ENCODE results near the gene ISOC2. TPM values are rescaled to one million over a fixed set of nuclear protein-coding genes. Genes with fewer than 3 reads are reported as not detected.
"Not testable (repeated sequence)": the region's sequence is repeated elsewhere in the genome, so short reads cannot be mapped to it uniquely, and the experiment has no call there.

ISOC2 gene
- total RNA-seq, 1 experiment from 2014 or later: 72.2 TPM

DNA sequence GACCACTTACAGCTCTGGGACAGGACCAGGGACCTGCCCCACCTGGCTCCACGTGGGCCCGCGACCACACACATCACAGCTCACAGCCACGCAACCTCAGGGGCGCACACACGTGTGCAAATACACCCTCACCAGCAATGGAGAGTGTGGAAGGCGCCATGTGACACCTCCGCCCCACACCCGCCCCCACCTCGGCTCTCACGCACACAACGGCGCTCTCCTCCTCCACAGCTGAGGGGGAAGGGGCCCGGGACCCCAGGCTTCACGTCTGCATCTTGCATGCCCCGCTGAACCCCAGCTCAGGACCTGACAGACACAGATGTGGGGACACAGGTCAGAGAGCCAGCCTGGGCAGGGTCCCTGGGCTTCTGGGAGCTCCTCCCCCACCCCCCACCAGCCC lies 12.0 kb downstream of the ISOC2 start:
- H3K56ac ChIP-seq (ENCODE audit: insufficient read length, low read depth, low read length): no peak overlapping the region
- no peak overlapping the region for H4K91ac ChIP-seq (ENCODE audit: insufficient read length, low read depth, low read length)
- H3K23me2 ChIP-seq (ENCODE audit: insufficient read length, low read depth, low read length, poor library complexity, severe bottlenecking): peaks cover 4% of the 10 kb centered on the region
- no peak overlapping the region for H3K23ac ChIP-seq (ENCODE audit: insufficient read length, low read depth, low read length)
- H4K5ac ChIP-seq (ENCODE audit: insufficient read length, low read depth, low read length): no peak overlapping the region
- H3K4me1 ChIP-seq (ENCODE audit: insufficient read depth, low read length): no peaks in the 10 kb centered on the region
- peaks cover 48% of the 10 kb centered on the region; the same call in 1 of the 2 replicates for H3K27me3 ChIP-seq (ENCODE audit: insufficient read depth, low read length)
- peaks cover 2 to 13% of the 10 kb centered on the region in 2 experiments; a peak in 2 of 4 replicates for H3K4me1 Mint-ChIP-seq
- no peak for DNase-seq
- no CpG with 5 or more reads among the region's 16 CpGs for WGBS (ENCODE audit: extremely low coverage, insufficient read length, low lambda C conversion rate)
- H3K4me2 ChIP-seq (ENCODE audit: insufficient read depth, insufficient read length, low read length): no peak overlapping the region
- peaks cover 0 to 5% (median 5%) of the 10 kb centered on the region in 3 experiments; a peak in 3 of 7 replicates for H3K36me3 Mint-ChIP-seq (ENCODE audit: insufficient read depth in 1 of 3, low read depth in 3 of 3)
- H2BK12ac ChIP-seq (ENCODE audit: insufficient read length, low read depth, low read length): no peak overlapping the region
- H3K4me3 Mint-ChIP-seq: no peak overlapping the region
- no peak overlapping the region for H2AK5ac ChIP-seq (ENCODE audit: insufficient read length, low read length)
- H3K9me3 Mint-ChIP-seq: no peaks in the 10 kb centered on the region; a peak in 2 of 5 replicates
- H3K4ac ChIP-seq (ENCODE audit: low read depth, low read length): no peak overlapping the region
- H3K79me2 ChIP-seq (ENCODE audit: insufficient read depth, low read length): no peaks in the 10 kb centered on the region
- no peak overlapping the region for H3T11ph ChIP-seq (ENCODE audit: low read length)
- H2BK20ac ChIP-seq (ENCODE audit: low read depth, low read length, poor library complexity, severe bottlenecking): no peak overlapping the region
- H3K27me3 Mint-ChIP-seq (ENCODE audit: low read depth): peaks cover 27% of the 10 kb centered on the region
- H3K9ac ChIP-seq (ENCODE audit: extremely low read depth, insufficient read length, low read length): no peak overlapping the region
- H2BK120ac ChIP-seq (ENCODE audit: low read depth, low read length, poor library complexity, severe bottlenecking): no peak overlapping the region
- H2BK5ac ChIP-seq (ENCODE audit: insufficient read length, low read length): no peak overlapping the region
- H3K9me3 ChIP-seq (ENCODE audit: control insufficient read depth, low read depth, low read length): no peaks in the 10 kb centered on the region
- no peak overlapping the region for H3K14ac ChIP-seq (ENCODE audit: insufficient read depth, low read length)
- H4K20me1 ChIP-seq (ENCODE audit: control insufficient read depth, insufficient read depth, insufficient read length): no peaks in the 10 kb centered on the region
- no peak overlapping the region for H2AFZ ChIP-seq (ENCODE audit: low read length)
- no peak overlapping the region for H3K27ac Mint-ChIP-seq
- H3K27ac ChIP-seq (ENCODE audit: insufficient read length, low read depth, low read length): no peak overlapping the region
- no peaks in the 10 kb centered on the region for H3K79me1 ChIP-seq (ENCODE audit: insufficient read depth, low read depth, low read length, poor library complexity, severe bottlenecking)
- H4K8ac ChIP-seq (replicated peaks; ENCODE audit: insufficient read length, low read depth, low read length): no peak overlapping the region
- H3K18ac ChIP-seq (ENCODE audit: insufficient read length, low read depth, low read length): no peak overlapping the region
- no peak overlapping the region for H2BK15ac ChIP-seq (ENCODE audit: low read depth, low read length)
- TF ChIP-seq, protein P1, sequence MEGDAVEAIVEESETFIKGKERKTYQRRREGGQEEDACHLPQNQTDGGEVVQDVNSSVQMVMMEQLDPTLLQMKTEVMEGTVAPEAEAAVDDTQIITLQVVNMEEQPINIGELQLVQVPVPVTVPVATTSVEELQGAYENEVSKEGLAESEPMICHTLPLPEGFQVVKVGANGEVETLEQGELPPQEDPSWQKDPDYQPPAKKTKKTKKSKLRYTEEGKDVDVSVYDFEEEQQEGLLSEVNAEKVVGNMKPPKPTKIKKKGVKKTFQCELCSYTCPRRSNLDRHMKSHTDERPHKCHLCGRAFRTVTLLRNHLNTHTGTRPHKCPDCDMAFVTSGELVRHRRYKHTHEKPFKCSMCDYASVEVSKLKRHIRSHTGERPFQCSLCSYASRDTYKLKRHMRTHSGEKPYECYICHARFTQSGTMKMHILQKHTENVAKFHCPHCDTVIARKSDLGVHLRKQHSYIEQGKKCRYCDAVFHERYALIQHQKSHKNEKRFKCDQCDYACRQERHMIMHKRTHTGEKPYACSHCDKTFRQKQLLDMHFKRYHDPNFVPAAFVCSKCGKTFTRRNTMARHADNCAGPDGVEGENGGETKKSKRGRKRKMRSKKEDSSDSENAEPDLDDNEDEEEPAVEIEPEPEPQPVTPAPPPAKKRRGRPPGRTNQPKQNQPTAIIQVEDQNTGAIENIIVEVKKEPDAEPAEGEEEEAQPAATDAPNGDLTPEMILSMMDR (conservative IDR thresholded peaks at IDR 0.05): no peak

DNA sequence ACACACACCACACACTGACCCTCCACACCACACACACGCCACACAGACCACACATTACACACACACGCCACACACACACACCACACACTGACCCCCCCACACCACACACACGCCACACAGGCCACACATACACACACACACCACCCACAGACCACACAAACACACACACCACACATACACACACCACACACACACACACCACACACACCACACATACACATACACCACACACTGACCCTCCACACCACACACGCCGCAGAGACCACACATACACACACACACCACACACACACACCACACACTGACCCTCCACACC lies 13.3 kb downstream of the ISOC2 start:
- not testable (repeated sequence) for H2BK15ac ChIP-seq (ENCODE audit: low read depth, low read length); H3T11ph ChIP-seq (ENCODE audit: low read length)
- H3K27me3 Mint-ChIP-seq (ENCODE audit: low read depth): peaks cover 27% of the 10 kb centered on the region

More for the DNA sequence above, 13.3 kb downstream of the ISOC2 start:
- H3K4me3 Mint-ChIP-seq; H3K56ac ChIP-seq (ENCODE audit: insufficient read length, low read depth, low read length); H3K4ac ChIP-seq (ENCODE audit: low read depth, low read length); H3K36me3 Mint-ChIP-seq (ENCODE audit: insufficient read depth in 1 of 3, low read depth in 3 of 3); H3K4me2 ChIP-seq (ENCODE audit: insufficient read depth, insufficient read length, low read length); H3K23me2 ChIP-seq (ENCODE audit: insufficient read length, low read depth, low read length, poor library complexity, severe bottlenecking); H3K27ac Mint-ChIP-seq; H3K14ac ChIP-seq (ENCODE audit: insufficient read depth, low read length); H3K79me1 ChIP-seq (ENCODE audit: insufficient read depth, low read depth, low read length, poor library complexity, severe bottlenecking); H4K8ac ChIP-seq (replicated peaks; ENCODE audit: insufficient read length, low read depth, low read length); H2BK120ac ChIP-seq (ENCODE audit: low read depth, low read length, poor library complexity, severe bottlenecking); H3K9ac ChIP-seq (ENCODE audit: extremely low read depth, insufficient read length, low read length); DNase-seq; H2BK12ac ChIP-seq (ENCODE audit: insufficient read length, low read depth, low read length); H2AFZ ChIP-seq (ENCODE audit: low read length); H3K18ac ChIP-seq (ENCODE audit: insufficient read length, low read depth, low read length); H4K20me1 ChIP-seq (ENCODE audit: control insufficient read depth, insufficient read depth, insufficient read length); H3K23ac ChIP-seq (ENCODE audit: insufficient read length, low read depth, low read length); H2BK20ac ChIP-seq (ENCODE audit: low read depth, low read length, poor library complexity, severe bottlenecking); H2AK5ac ChIP-seq (ENCODE audit: insufficient read length, low read length); H4K5ac ChIP-seq (ENCODE audit: insufficient read length, low read depth, low read length); H2BK5ac ChIP-seq (ENCODE audit: insufficient read length, low read length); H3K4me1 ChIP-seq (ENCODE audit: insufficient read depth, low read length); H3K27ac ChIP-seq (ENCODE audit: insufficient read length, low read depth, low read length); H3K79me2 ChIP-seq (ENCODE audit: insufficient read depth, low read length); H3K9me3 ChIP-seq (ENCODE audit: control insufficient read depth, low read depth, low read length); H3K9me3 Mint-ChIP-seq; H4K91ac ChIP-seq (ENCODE audit: insufficient read length, low read depth, low read length): not testable (repeated sequence)
- peaks cover 61% of the 10 kb centered on the region for H3K27me3 ChIP-seq (ENCODE audit: insufficient read depth, low read length)
- WGBS (ENCODE audit: extremely low coverage, insufficient read length, low lambda C conversion rate): no CpG with 5 or more reads among the region's 5 CpGs
- peaks cover 4 to 16% of the 10 kb centered on the region in 2 experiments; a peak in 3 of 4 replicates for H3K4me1 Mint-ChIP-seq

Data from H9 (cell line).